Measurements from ENCODE around the gene SLC19A2. TPM values are rescaled to one million over a fixed set of nuclear protein-coding genes. Genes with fewer than 3 reads are reported as not detected.

SLC19A2 gene
- total and polyA plus RNA-seq, 2 of the 8 experiments (the other 6 are each of a cell fraction or from before 2014, with no cell fraction given), result 21.2 to 23.2 TPM

GRCh38 chr1:169488157-169488556, 2.4 kb upstream of the SLC19A2 start (continued):
- TF ChIP-seq, protein P1, sequence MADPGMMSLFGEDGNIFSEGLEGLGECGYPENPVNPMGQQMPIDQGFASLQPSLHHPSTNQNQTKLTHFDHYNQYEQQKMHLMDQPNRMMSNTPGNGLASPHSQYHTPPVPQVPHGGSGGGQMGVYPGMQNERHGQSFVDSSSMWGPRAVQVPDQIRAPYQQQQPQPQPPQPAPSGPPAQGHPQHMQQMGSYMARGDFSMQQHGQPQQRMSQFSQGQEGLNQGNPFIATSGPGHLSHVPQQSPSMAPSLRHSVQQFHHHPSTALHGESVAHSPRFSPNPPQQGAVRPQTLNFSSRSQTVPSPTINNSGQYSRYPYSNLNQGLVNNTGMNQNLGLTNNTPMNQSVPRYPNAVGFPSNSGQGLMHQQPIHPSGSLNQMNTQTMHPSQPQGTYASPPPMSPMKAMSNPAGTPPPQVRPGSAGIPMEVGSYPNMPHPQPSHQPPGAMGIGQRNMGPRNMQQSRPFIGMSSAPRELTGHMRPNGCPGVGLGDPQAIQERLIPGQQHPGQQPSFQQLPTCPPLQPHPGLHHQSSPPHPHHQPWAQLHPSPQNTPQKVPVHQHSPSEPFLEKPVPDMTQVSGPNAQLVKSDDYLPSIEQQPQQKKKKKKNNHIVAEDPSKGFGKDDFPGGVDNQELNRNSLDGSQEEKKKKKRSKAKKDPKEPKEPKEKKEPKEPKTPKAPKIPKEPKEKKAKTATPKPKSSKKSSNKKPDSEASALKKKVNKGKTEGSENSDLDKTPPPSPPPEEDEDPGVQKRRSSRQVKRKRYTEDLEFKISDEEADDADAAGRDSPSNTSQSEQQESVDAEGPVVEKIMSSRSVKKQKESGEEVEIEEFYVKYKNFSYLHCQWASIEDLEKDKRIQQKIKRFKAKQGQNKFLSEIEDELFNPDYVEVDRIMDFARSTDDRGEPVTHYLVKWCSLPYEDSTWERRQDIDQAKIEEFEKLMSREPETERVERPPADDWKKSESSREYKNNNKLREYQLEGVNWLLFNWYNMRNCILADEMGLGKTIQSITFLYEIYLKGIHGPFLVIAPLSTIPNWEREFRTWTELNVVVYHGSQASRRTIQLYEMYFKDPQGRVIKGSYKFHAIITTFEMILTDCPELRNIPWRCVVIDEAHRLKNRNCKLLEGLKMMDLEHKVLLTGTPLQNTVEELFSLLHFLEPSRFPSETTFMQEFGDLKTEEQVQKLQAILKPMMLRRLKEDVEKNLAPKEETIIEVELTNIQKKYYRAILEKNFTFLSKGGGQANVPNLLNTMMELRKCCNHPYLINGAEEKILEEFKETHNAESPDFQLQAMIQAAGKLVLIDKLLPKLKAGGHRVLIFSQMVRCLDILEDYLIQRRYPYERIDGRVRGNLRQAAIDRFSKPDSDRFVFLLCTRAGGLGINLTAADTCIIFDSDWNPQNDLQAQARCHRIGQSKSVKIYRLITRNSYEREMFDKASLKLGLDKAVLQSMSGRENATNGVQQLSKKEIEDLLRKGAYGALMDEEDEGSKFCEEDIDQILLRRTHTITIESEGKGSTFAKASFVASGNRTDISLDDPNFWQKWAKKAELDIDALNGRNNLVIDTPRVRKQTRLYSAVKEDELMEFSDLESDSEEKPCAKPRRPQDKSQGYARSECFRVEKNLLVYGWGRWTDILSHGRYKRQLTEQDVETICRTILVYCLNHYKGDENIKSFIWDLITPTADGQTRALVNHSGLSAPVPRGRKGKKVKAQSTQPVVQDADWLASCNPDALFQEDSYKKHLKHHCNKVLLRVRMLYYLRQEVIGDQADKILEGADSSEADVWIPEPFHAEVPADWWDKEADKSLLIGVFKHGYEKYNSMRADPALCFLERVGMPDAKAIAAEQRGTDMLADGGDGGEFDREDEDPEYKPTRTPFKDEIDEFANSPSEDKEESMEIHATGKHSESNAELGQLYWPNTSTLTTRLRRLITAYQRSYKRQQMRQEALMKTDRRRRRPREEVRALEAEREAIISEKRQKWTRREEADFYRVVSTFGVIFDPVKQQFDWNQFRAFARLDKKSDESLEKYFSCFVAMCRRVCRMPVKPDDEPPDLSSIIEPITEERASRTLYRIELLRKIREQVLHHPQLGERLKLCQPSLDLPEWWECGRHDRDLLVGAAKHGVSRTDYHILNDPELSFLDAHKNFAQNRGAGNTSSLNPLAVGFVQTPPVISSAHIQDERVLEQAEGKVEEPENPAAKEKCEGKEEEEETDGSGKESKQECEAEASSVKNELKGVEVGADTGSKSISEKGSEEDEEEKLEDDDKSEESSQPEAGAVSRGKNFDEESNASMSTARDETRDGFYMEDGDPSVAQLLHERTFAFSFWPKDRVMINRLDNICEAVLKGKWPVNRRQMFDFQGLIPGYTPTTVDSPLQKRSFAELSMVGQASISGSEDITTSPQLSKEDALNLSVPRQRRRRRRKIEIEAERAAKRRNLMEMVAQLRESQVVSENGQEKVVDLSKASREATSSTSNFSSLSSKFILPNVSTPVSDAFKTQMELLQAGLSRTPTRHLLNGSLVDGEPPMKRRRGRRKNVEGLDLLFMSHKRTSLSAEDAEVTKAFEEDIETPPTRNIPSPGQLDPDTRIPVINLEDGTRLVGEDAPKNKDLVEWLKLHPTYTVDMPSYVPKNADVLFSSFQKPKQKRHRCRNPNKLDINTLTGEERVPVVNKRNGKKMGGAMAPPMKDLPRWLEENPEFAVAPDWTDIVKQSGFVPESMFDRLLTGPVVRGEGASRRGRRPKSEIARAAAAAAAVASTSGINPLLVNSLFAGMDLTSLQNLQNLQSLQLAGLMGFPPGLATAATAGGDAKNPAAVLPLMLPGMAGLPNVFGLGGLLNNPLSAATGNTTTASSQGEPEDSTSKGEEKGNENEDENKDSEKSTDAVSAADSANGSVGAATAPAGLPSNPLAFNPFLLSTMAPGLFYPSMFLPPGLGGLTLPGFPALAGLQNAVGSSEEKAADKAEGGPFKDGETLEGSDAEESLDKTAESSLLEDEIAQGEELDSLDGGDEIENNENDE (IDR thresholded peaks at IDR 0.05; ENCODE audit: insufficient replicate concordance, low read length), result no peak
- TF ChIP-seq RAD21 (IDR thresholded peaks at IDR 0.05 in 1 of 2, conservative IDR thresholded peaks at IDR 0.05 in 1 of 2; ENCODE audit: low read depth in 2 of 2, low read length in 2 of 2) (no peak), E2F6 (IDR thresholded peaks at IDR 0.05) (no peak), RFX5 (IDR thresholded peaks at IDR 0.05; ENCODE audit: borderline replicate concordance, low read depth, low read length) (no peak), SP1 (IDR thresholded peaks at IDR 0.05; ENCODE audit: low read depth, low read length) (no peak)

Measured in H1 (cell line).